SU-DHL-6 (cell line): Measurements from ENCODE around the gene NTM.

Source experiments
- CTCF ChIP-seq: fragments of 200-600 bp; sonication (generic); IDR thresholded peaks from one replicate; pipeline ENCODE4 v1.5.1; 2017; ENCODE audit warnings: antibody characterized with exemption, mild to moderate bottlenecking, low read length, moderate library complexity; ENCODE audit not compliant: insufficient read depth, poor library complexity, severe bottlenecking
- EZH2phosphoT487 ChIP-seq: fragments of 200-600 bp; sonication (generic), shearing (Covaris generic); conservative IDR thresholded peaks from 2 replicates; pipeline ENCODE4 v1.6.1; 2018; ENCODE audit warnings: mild to moderate bottlenecking, antibody characterized with exemption, low read length, moderate library complexity, mixed read lengths

DNA sequence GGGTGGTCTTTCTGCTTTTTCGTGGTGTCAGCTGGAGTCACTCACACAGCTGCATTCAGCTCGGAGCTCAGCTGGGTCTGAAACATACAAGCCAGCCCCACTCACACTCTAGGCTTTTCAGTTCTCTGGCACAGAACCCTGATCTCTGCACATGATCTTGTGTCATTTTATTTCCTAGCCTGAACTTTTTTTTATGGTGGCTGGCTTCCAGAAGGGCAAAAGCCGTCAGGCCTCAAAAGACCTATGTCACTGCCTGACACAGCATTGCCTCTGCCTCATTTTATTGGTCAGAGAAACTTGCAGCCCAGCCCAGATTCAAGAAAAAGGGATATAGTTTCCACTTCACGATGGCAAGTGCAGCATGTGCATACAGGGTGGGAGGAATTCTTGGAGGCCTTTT is 117.8 kb downstream of the NTM start:
- TF ChIP-seq CTCF (no peak), EZH2phosphoT487 (no peak)
